Thoracic aorta (tissue), 2 donors: ENCODE results near the gene COL13A1. TPM values are rescaled to one million over a fixed set of nuclear protein-coding genes. Genes with fewer than 3 reads are reported as not detected.

Source experiments
- ATAC-seq: fragments of 150-250 bp; one replicate; pipeline ENCODE4 v1.8.0; 2017; ENCODE audit warnings: low read depth; ENCODE audit not compliant: insufficient number of reproducible peaks, low FRiP score
- DNase-seq: peaks from one replicate; pipeline ENCODE4 v3.0.0-alpha.2; 2020; ENCODE audit warnings: low spot score
- H3K27ac ChIP-seq, 2 donors: fragments of 200-600 bp; sonication (generic); 1 replicate in 1 of 2; 2 replicates in 1 of 2; pipeline ENCODE4 v1.5.1; 2016; ENCODE audit warnings: mild to moderate bottlenecking in 2 of 2, moderate library complexity in 2 of 2
- H3K27me3 ChIP-seq: fragments of 200-600 bp; sonication (generic); replicated peaks from 2 replicates; pipeline ENCODE4 v1.6.0; 2016; ENCODE audit warnings: mild to moderate bottlenecking; ENCODE audit not compliant: insufficient read depth
- H3K36me3 ChIP-seq: fragments of 200-600 bp; sonication (generic); one replicate; pipeline ENCODE4 v1.5.1; 2016
- H3K4me1 ChIP-seq, 2 donors: fragments of 200-600 bp; sonication (generic); 1 replicate in 1 of 2; 2 replicates in 1 of 2; pipeline versions ENCODE4 v1.5.1 to v1.6.0; 2016; ENCODE audit warnings: low read depth in 2 of 2, mild to moderate bottlenecking in 1 of 2; ENCODE audit not compliant: control insufficient read depth in 1 of 2
- H3K4me3 ChIP-seq: fragments of 200-600 bp; sonication (generic); 2 replicates; pipeline ENCODE4 v1.5.1; 2016; ENCODE audit warnings: mild to moderate bottlenecking
- H3K9me3 ChIP-seq: fragments of 200-600 bp; sonication (generic); 2 replicates; pipeline ENCODE4 v1.5.1; 2016
- CTCF ChIP-seq: fragments of 200-600 bp; sonication (generic); IDR thresholded peaks from one replicate; pipeline ENCODE4 v1.5.1; 2019; ENCODE audit warnings: antibody characterized with exemption
- total RNA-seq, 2 donors: library from RNA; depleted of rRNA; stranded (reverse); fragments of >200 nt; gene quantifications; one replicate each; pipeline versions ENCODE4 v1.1.0 to v1.2.3, GENCODE V29; 2016

COL13A1 gene
- total RNA-seq, 2 donors from 2014 or later = 23.1 to 34.1 TPM

GRCh38 chr10:69758310-69758728, 43.4 kb upstream of the COL13A1 start:
- peak overlapping the region; percentile 47 to 65 for H3K27ac ChIP-seq
- ATAC-seq = no peak
- no peak for TF ChIP-seq CTCF

GRCh38 chr10:69759641-69760040, 42.1 kb upstream of the COL13A1 start:
- TF ChIP-seq CTCF = no peak
- H3K27ac ChIP-seq = no peak overlapping the region
- H3K4me1 ChIP-seq = peaks cover 10 to 19% of the 10 kb centered on the region in 2 donors
- DNase-seq (no peak), ATAC-seq (no peak)
- no peak overlapping the region for H3K4me3 ChIP-seq
- no peaks in the 10 kb centered on the region for H3K9me3 ChIP-seq
- no peaks in the 10 kb centered on the region for H3K36me3 ChIP-seq
- no peaks in the 10 kb centered on the region for H3K27me3 ChIP-seq

More at GRCh38 chr10:69758310-69758728, 43.4 kb upstream of the COL13A1 start:
- no peak overlapping the region for H3K4me3 ChIP-seq
- no peaks in the 10 kb centered on the region for H3K36me3 ChIP-seq
- H3K9me3 ChIP-seq = no peaks in the 10 kb centered on the region
- H3K27me3 ChIP-seq = no peaks in the 10 kb centered on the region
- H3K4me1 ChIP-seq = peaks cover 10 to 19% of the 10 kb centered on the region in 2 donors
- no peak for DNase-seq

GRCh38 chr10:69760072-69760471, 41.6 kb upstream of the COL13A1 start:
- DNase-seq = no peak
- Histone ChIP-seq H3K27ac (no peak overlapping the region), H3K9me3 (no peaks in the 10 kb centered on the region), H3K36me3 (no peaks in the 10 kb centered on the region), H3K4me1 (peaks cover 10 to 19% of the 10 kb centered on the region in 2 donors), H3K4me3 (no peak overlapping the region), H3K27me3 (no peaks in the 10 kb centered on the region)
- ATAC-seq = no peak
- TF ChIP-seq CTCF = no peak

- TF ChIP-seq CTCF = no peak
- H3K4me3 ChIP-seq = no peak overlapping the region
- peaks cover 10 to 26% of the 10 kb centered on the region in 2 donors for H3K4me1 ChIP-seq
- no peaks in the 10 kb centered on the region for H3K36me3 ChIP-seq
- H3K9me3 ChIP-seq = no peaks in the 10 kb centered on the region
- ATAC-seq = no peak
- no peak overlapping the region for H3K27ac ChIP-seq
- H3K27me3 ChIP-seq = no peaks in the 10 kb centered on the region
- no peak for DNase-seq
Observed at GRCh38 chr10:69761320-69761719, 40.4 kb upstream of the COL13A1 start.

GRCh38 chr10:69766161-69766910, 35.4 kb upstream of the COL13A1 start:
- Histone ChIP-seq H3K4me3 (no peak overlapping the region), H3K36me3 (no peaks in the 10 kb centered on the region), H3K27me3 (no peaks in the 10 kb centered on the region), H3K4me1 (peaks cover 7 to 47% of the 10 kb centered on the region in 2 donors), H3K9me3 (no peaks in the 10 kb centered on the region), H3K27ac (peak overlapping the region; percentile 10 to 28)
- TF ChIP-seq CTCF = no peak
- no peak for DNase-seq
- no peak for ATAC-seq
